ENCODE measurements around the gene TSSK6. TPM values are rescaled to one million over a fixed set of nuclear protein-coding genes. Genes with fewer than 3 reads are reported as not detected.
A peak's percentile ranks its signal among the peaks of the same experiment; 100 is the strongest.

Gene TSSK6
- total and polyA plus RNA-seq, 3 experiments from 2014 or later, result 1.4 to 3.4 (median 3.1) TPM

- Mint-ChIP-seq H3K4me1 (peaks cover 3 to 4% (median 4%) of the 10 kb centered on the region in 3 donors), H3K9me3 (no peaks in the 10 kb centered on the region), H3K27ac (peak overlapping the region in 1 of 8 donors; percentile 58), H3K36me3 (peaks cover 0 to 8% (median 3%) of the 10 kb centered on the region in 3 donors), H3K4me3 (no peak overlapping the region), H3K27me3 (peaks cover 0 to 4% of the 10 kb centered on the region in 2 donors)
- ChIA-PET POLR2A (interaction anchor here (1.0 to 1.1 kb wide), 2 partner anchors 72 to 74 kb away, joined by 3 read pairs; no protein-coding TSS in a partner anchor), CTCF (interaction anchor here (0.6 to 3.3 kb wide), 22 partner anchors 9 to 179 kb away, joined by 3 to 29 read pairs (median 4); partner anchors contain the start of genes GMIP and ZNF14)
- peak; percentile 33 to 65 (median 37) for DNase-seq
- H3K36me3 ChIP-seq (ENCODE audit: insufficient read depth, low read length), result no peaks in the 10 kb centered on the region
- no peak overlapping the region for H3K4me3 ChIP-seq (ENCODE audit: low read length)
- no peaks in the 10 kb centered on the region for H3K4me1 ChIP-seq (ENCODE audit: insufficient read depth, low read length)
- no peaks in the 10 kb centered on the region for H3K27me3 ChIP-seq (ENCODE audit: insufficient read depth, low read length, poor library complexity, severe bottlenecking)
- H3K27ac ChIP-seq (ENCODE audit: low read depth, low read length), result no peak overlapping the region
- H3K9me3 ChIP-seq (ENCODE audit: low read length), result no peaks in the 10 kb centered on the region
Measured at GRCh38 chr19:19554074-19555023, 39.0 kb upstream of the TSSK6 start.

- no peaks in the 10 kb centered on the region for H3K9me3 Mint-ChIP-seq
- no peak overlapping the region for H3K4me3 Mint-ChIP-seq
- H3K27ac Mint-ChIP-seq, result peak overlapping the region in 1 of 8 donors; percentile 94
- DNase-seq, result no peak
- CTCF ChIA-PET, result interaction anchor here (0.7 to 3.3 kb wide), 15 partner anchors 9 to 179 kb away, joined by 3 to 29 read pairs (median 4); partner anchors contain the start of gene ZNF14
- H3K36me3 Mint-ChIP-seq, result peaks cover 0 to 2% (median 0%) of the 10 kb centered on the region in 3 donors
- H3K4me1 Mint-ChIP-seq, result peaks cover 0 to 4% (median 3%) of the 10 kb centered on the region in 3 donors
- Histone ChIP-seq H3K9me3 (ENCODE audit: low read length) (no peaks in the 10 kb centered on the region), H3K4me1 (ENCODE audit: insufficient read depth, low read length) (no peaks in the 10 kb centered on the region), H3K27me3 (ENCODE audit: insufficient read depth, low read length, poor library complexity, severe bottlenecking) (no peaks in the 10 kb centered on the region), H3K4me3 (ENCODE audit: low read length) (no peak overlapping the region), H3K36me3 (ENCODE audit: insufficient read depth, low read length) (no peaks in the 10 kb centered on the region), H3K27ac (ENCODE audit: low read depth, low read length) (no peak overlapping the region)
- H3K27me3 Mint-ChIP-seq, result peaks cover 4 to 8% of the 10 kb centered on the region in 2 donors
- POLR2A ChIA-PET, result interaction anchor here (1.1 kb wide), 1 partner anchor 75 kb away, joined by 3 read pairs; no protein-coding TSS in a partner anchor
Measured at GRCh38 chr19:19553670-19554069, 38.3 kb upstream of the TSSK6 start.

- H3K4me3 ChIP-seq (ENCODE audit: low read length), result no peak overlapping the region
- ChIA-PET CTCF (interaction anchor here (1.1 to 4.5 kb wide), 5 partner anchors 8 to 91 kb away, joined by 3 to 21 read pairs (median 4); partner anchors contain the start of gene GMIP), POLR2A (no interaction called here)
- H3K36me3 ChIP-seq (ENCODE audit: insufficient read depth, low read length), result no peaks in the 10 kb centered on the region
- H3K27ac ChIP-seq (ENCODE audit: low read depth, low read length), result no peak overlapping the region
- H3K9me3 ChIP-seq (ENCODE audit: low read length), result no peaks in the 10 kb centered on the region
- H3K4me1 ChIP-seq (ENCODE audit: insufficient read depth, low read length), result no peaks in the 10 kb centered on the region
- H3K4me3 Mint-ChIP-seq, result no peak overlapping the region
- H3K27me3 ChIP-seq (ENCODE audit: insufficient read depth, low read length, poor library complexity, severe bottlenecking), result no peaks in the 10 kb centered on the region
- no peak for DNase-seq
- H3K36me3 Mint-ChIP-seq, result no peaks in the 10 kb centered on the region
- H3K27ac Mint-ChIP-seq, result no peak overlapping the region
- no peaks in the 10 kb centered on the region for H3K9me3 Mint-ChIP-seq
- peaks cover 0 to 4% (median 0%) of the 10 kb centered on the region in 3 donors for H3K4me1 Mint-ChIP-seq
- H3K27me3 Mint-ChIP-seq, result peaks cover 4 to 8% of the 10 kb centered on the region in 2 donors
Measured at GRCh38 chr19:19552798-19553197, 37.5 kb upstream of the TSSK6 start.

GRCh38 chr19:19551853-19552192, 36.5 kb upstream of the TSSK6 start:
- Mint-ChIP-seq H3K4me3 (no peak overlapping the region), H3K27me3 (peaks cover 4 to 8% of the 10 kb centered on the region in 2 donors), H3K9me3 (no peaks in the 10 kb centered on the region), H3K36me3 (no peaks in the 10 kb centered on the region), H3K27ac (no peak overlapping the region), H3K4me1 (peaks cover 0 to 4% (median 0%) of the 10 kb centered on the region in 3 donors)
- H3K4me1 ChIP-seq (ENCODE audit: insufficient read depth, low read length), result no peaks in the 10 kb centered on the region
- H3K27ac ChIP-seq (ENCODE audit: low read depth, low read length), result no peak overlapping the region
- ChIA-PET CTCF (interaction anchor here (1.2 to 4.5 kb wide), 3 partner anchors 13 to 92 kb away, joined by 3 to 21 read pairs (median 4); partner anchors contain the start of gene GMIP), POLR2A (no interaction called here)
- no peaks in the 10 kb centered on the region for H3K36me3 ChIP-seq (ENCODE audit: insufficient read depth, low read length)
- H3K27me3 ChIP-seq (ENCODE audit: insufficient read depth, low read length, poor library complexity, severe bottlenecking), result no peaks in the 10 kb centered on the region
- DNase-seq, result no peak
- H3K4me3 ChIP-seq (ENCODE audit: low read length), result no peak overlapping the region
- H3K9me3 ChIP-seq (ENCODE audit: low read length), result no peaks in the 10 kb centered on the region

- DNase-seq, result no peak
- no peaks in the 10 kb centered on the region for H3K36me3 ChIP-seq (ENCODE audit: insufficient read depth, low read length)
- H3K4me3 ChIP-seq (ENCODE audit: low read length), result no peak overlapping the region
- Mint-ChIP-seq H3K27me3 (peaks cover 4 to 8% of the 10 kb centered on the region in 2 donors), H3K9me3 (no peaks in the 10 kb centered on the region), H3K36me3 (no peaks in the 10 kb centered on the region), H3K4me1 (peaks cover 0 to 4% (median 0%) of the 10 kb centered on the region in 3 donors), H3K4me3 (no peak overlapping the region), H3K27ac (peak overlapping the region in 1 of 8 donors; percentile 60)
- POLR2A ChIA-PET, result no interaction called here
- H3K9me3 ChIP-seq (ENCODE audit: low read length), result no peaks in the 10 kb centered on the region
- CTCF ChIA-PET, result interaction anchor here (1.2 to 4.5 kb wide), 3 partner anchors 13 to 93 kb away, joined by 3 to 21 read pairs (median 4); partner anchors contain the start of gene GMIP
- no peak overlapping the region for H3K27ac ChIP-seq (ENCODE audit: low read depth, low read length)
- H3K27me3 ChIP-seq (ENCODE audit: insufficient read depth, low read length, poor library complexity, severe bottlenecking), result no peaks in the 10 kb centered on the region
- H3K4me1 ChIP-seq (ENCODE audit: insufficient read depth, low read length), result no peaks in the 10 kb centered on the region
Measured at GRCh38 chr19:19550972-19551852, 35.9 kb upstream of the TSSK6 start.

GRCh38 chr19:19550485-19550929, 35.2 kb upstream of the TSSK6 start:
- Histone ChIP-seq H3K27ac (ENCODE audit: low read depth, low read length) (no peak overlapping the region), H3K36me3 (ENCODE audit: insufficient read depth, low read length) (no peaks in the 10 kb centered on the region), H3K9me3 (ENCODE audit: low read length) (no peaks in the 10 kb centered on the region), H3K4me1 (ENCODE audit: insufficient read depth, low read length) (no peaks in the 10 kb centered on the region), H3K4me3 (ENCODE audit: low read length) (no peak overlapping the region), H3K27me3 (ENCODE audit: insufficient read depth, low read length, poor library complexity, severe bottlenecking) (no peaks in the 10 kb centered on the region)
- ChIA-PET POLR2A (no interaction called here), CTCF (interaction anchor here (4.5 kb wide), 1 partner anchor 18 kb away, joined by 21 read pairs; no protein-coding TSS in a partner anchor)
- H3K36me3 Mint-ChIP-seq, result no peaks in the 10 kb centered on the region
- no peak for DNase-seq
- H3K4me1 Mint-ChIP-seq, result peaks cover 0 to 4% (median 0%) of the 10 kb centered on the region in 3 donors
- no peak overlapping the region for H3K27ac Mint-ChIP-seq
- H3K9me3 Mint-ChIP-seq, result no peaks in the 10 kb centered on the region
- peaks cover 4 to 8% of the 10 kb centered on the region in 2 donors for H3K27me3 Mint-ChIP-seq
- no peak overlapping the region for H3K4me3 Mint-ChIP-seq

- ChIA-PET CTCF (interaction anchor here (4.5 kb wide), 1 partner anchor 18 kb away, joined by 21 read pairs; no protein-coding TSS in a partner anchor), POLR2A (no interaction called here)
- no peaks in the 10 kb centered on the region for H3K9me3 Mint-ChIP-seq
- no peak overlapping the region for H3K4me3 ChIP-seq (ENCODE audit: low read length)
- peaks cover 0 to 4% (median 0%) of the 10 kb centered on the region in 3 donors for H3K4me1 Mint-ChIP-seq
- no peaks in the 10 kb centered on the region for H3K4me1 ChIP-seq (ENCODE audit: insufficient read depth, low read length)
- no peak overlapping the region for H3K4me3 Mint-ChIP-seq
- H3K9me3 ChIP-seq (ENCODE audit: low read length), result no peaks in the 10 kb centered on the region
- no peaks in the 10 kb centered on the region for H3K36me3 ChIP-seq (ENCODE audit: insufficient read depth, low read length)
- H3K27ac ChIP-seq (ENCODE audit: low read depth, low read length), result no peak overlapping the region
- no peaks in the 10 kb centered on the region for H3K27me3 ChIP-seq (ENCODE audit: insufficient read depth, low read length, poor library complexity, severe bottlenecking)
- no peak overlapping the region for H3K27ac Mint-ChIP-seq
- DNase-seq, result no peak
- H3K36me3 Mint-ChIP-seq, result no peaks in the 10 kb centered on the region
- H3K27me3 Mint-ChIP-seq, result peaks cover 4 to 8% of the 10 kb centered on the region in 2 donors
Measured at GRCh38 chr19:19549804-19550464, 34.6 kb upstream of the TSSK6 start.
